GM18526 (cell line): ENCODE measurements around the gene ATF6.

Source experiments
- POLR2A ChIP-seq: IDR thresholded peaks from 3 replicates; pipeline ENCODE4 v1.6.1; 2011; ENCODE audit not compliant: insufficient read length; ENCODE audit errors: extremely low read depth

Gene ATF6

DNA sequence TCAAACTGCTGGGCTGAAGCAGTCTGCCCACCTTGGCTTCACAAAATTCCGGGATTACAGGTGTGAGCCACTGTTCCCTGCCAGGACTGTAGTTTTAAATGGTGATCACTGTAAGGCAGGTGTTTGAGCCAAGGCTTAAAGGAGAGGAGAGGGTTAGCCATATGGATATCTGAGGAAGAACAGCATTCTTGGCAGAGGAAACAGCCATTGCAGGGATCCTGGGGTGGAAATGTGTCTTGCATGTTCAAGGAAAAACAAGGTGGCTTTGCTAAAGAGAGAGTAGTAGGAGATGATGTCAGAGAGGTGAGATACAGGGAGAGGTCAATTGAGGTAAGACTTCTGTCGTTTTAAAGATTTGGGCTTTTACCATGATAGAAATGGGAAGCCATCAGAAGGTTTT is 73.5 kb downstream of the ATF6 start:
- TF ChIP-seq POLR2A = no peak

DNA sequence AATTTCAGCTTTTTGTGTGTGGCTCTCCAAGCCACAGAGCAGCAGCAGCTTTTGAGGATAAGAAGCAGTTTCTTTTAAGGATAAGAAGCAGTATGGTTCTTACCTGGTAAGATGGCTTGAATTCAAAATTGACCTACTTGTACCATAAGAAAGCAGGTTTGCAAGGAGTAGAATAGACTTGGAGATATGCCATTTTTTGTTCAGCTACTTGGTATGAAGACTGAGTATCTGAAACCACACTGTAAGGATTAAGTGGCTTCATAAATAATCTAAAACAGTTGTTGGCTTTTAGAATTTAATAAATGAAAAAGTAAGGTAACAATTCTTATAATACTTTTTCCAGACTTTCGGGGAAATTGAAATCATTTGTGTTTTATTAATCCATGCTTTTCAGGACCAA is 74.2 kb downstream of the ATF6 start:
- TF ChIP-seq POLR2A = no peak

DNA sequence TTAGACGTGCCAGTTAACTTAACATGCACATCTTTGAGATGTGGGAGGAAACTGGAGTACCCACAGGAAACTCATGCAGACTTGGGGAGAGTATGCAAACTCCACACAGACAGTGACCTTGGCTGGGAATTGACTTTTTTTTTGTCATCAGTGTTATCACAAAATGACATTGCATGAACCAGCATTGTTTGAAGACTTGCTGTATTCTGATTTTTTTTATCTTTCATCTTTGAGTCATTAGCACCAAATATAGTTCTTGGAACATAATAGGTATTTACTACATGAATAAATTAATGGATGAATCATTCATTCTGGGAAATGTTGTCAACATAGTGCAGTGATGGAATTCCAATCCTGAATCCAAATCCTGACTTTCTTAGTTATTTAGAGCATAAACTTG is 77.0 kb downstream of the ATF6 start:
- TF ChIP-seq POLR2A = no peak

DNA sequence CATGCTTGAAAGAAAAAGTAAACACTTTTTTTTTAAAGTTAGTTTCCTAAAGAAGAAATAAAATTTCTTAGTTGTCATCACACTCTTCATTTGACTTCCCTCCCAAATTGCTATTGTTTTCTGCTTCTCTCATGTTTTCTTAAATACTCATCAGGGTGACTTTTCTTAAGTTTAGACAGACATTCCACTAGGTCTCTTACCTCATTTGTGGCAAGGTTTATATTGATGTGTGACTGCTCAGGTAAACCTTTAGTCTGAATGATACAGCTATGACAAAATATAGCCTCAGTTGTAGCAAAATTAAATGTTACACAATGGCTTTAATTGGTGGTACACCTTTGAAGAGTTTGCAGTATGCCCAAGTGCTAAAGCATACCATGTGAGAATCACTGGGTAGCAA is 78.6 kb downstream of the ATF6 start:
- TF ChIP-seq POLR2A = no peak

DNA sequence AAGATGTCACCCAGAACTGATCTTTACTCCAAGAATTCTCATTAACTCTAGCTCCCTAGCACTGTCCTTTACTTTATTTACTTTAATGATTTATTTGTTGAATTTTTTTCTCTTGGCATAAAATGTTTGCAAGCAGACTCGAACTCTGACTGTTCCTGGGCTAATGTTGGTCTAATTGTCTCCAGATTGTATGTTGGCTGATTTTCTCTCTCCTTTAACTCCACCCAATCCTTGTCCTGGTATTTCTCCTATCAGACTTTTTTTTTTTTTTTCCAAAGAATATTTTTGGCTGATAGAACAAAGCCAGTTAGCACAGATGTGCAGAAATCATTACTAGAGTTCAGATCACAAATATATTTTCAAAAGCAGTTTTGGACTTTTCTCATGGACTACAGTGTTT is 82.6 kb downstream of the ATF6 start:
- no peak for TF ChIP-seq POLR2A

DNA sequence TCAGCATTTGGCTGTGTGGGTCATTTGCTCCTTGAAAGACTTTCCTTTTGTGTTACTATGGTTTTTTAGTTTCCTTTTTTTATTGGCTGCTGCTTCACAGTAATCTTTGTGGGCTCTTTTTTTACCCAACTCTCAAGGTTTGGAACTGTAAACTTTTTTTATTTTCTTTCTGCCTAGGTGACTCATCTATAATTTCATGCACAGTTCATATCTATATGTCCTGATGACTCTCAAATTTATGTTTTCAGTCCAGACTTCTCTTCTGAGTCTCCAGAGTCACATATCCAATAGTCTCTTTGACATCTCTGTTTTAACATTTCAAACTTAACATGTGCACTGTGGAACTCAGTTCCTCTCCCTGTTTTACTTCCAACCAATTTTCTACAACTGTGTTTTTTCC is 83.4 kb downstream of the ATF6 start:
- TF ChIP-seq POLR2A = no peak

DNA sequence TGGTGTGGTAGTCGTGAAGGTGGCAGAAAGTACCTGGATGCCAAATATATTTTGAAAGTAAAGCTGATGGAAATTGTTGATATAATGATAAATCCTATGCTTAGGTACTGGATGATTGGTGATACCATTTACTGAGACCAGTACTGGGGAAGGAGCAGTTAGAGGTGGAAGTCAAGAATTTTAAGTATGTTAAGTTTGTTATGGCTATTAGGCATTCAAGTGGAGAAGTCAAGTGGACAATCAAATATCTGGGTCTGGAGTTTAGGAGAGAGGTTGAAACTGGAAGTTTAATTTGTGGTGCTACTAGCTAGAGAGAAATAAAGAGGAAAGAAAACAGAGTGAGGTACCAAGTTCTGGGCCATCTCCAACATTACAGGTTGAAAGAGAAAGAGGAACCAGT is 89.1 kb downstream of the ATF6 start:
- TF ChIP-seq POLR2A = no peak

DNA sequence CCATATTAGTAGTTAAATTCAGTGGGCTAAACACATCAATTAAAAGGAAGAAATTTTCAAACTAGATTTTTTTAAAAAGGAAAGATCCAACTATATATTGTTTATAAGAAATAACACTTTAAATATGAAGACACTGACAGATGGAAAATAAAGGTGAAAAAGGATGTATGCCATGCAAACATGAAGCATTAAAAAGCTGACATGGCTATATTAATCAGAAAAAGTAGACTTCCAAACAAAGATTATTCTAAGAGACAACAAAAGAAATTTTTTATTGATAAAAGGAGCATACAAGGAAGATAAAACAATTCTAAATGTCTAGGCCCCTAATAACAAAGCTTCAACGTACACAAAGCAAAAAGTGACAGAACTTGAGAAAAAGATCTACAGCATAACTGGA is 92.2 kb downstream of the ATF6 start:
- no peak for TF ChIP-seq POLR2A

DNA sequence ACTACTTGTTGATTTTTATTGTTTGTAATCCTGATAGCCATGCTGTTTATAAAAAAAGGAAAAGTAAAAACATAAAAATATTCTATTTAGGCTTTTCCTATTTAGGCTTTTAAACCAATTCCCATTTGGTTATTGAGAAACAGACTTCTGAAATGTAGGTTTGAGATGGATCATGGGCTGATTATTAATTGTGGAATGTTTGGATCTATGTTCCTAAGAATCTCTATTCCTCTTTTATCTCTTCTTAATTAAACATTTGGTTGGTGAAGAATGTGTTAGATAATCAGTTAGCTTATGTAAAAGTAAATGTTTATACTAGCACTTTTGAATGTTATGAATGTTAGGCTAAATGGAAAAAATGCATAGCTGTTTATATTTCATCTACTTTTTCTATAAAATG is 97.4 kb downstream of the ATF6 start:
- no peak for TF ChIP-seq POLR2A

DNA sequence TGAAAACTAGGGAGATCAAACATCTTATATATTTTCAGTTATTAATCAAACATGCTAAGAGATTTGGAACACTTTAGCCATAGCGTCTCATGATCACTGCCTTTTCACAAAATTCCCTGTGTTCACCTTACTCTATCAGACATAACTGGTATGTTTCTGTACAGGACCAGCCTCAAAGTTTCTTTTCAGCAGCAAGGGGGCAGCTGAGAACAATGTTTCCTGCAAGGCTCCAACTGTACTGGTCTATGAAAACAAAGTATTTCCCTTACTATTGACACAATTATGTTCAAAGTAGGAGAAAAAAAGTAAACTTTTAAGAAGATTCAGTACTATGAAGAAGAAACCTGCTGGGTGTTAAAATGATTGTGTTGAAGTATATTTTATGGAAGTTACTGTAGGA is 98.5 kb downstream of the ATF6 start:
- TF ChIP-seq POLR2A = no peak

DNA sequence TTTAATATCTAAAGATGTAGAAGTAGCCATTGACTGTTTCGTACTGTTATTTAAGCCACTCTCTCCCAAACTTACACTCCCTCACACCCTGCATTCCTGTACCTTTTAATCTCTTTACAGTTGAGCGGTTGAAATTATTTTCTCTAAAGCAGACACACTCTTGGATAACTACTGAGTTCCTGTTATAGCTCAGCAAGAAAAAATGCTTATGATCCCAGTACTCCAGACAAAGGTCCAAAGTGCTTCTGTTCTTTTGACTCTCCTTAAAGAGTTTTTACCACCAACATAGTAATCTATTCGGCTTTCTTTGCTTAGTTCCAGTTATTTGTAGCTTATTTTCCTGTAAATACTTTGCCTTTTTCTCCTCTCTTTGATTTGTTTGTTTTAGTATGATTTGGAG is 100.1 kb downstream of the ATF6 start:
- TF ChIP-seq POLR2A = no peak

DNA sequence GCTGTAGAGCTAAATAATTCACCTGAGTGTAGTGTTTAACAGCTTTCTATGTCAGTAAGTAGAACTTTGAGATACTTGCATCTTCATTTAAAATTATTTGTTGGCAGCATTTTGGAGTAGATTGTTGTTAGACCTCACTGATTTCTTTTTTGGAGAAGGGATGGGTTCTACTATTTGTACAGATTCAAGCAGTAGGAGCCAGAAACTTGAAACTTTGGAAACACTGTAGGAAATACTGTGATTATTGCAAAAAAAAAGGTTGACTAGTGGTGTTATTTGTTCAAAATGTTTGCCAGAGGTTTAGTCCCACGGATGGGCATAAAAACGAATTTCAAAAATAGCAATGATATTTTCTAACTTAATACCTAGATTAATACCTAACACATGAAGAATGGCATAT is 102.7 kb downstream of the ATF6 start:
- no peak for TF ChIP-seq POLR2A

DNA sequence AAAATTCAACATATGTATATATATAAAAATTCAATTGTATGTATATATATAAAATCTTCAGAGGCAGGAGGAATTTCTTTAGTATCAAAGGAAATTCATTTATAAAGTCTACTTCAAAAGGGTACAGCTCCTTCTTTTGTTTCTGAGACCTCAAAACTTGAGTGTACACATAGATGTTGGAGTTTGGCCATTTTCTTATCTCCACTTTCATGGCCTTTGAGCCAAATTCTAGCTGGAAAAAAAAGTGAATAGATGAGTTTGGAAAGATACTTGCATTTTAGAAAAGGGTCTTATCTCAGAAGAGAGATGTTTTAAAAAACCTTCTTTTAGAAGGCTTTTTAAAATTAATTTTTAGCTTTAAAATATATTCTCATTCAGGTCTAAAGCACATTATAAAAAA is 103.2 kb downstream of the ATF6 start:
- no peak for TF ChIP-seq POLR2A

DNA sequence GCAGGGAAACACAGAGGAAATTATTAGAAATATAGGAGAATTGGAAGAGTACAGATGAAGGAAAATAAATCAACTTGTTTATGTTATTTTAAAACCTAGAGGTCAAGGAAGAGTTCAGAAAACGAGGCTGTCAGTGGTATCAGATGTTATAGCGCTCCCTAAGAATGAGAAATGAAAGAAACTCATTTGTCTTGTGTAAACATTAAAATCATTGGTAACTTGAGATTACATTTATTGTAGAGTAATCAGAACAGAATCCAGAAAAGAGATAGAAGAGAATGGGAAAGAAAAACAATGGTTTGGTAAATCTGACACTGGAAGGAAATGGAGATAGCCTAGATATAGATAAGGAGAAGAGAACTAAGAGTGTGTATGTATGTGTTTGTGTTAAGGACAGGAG is 106.4 kb downstream of the ATF6 start:
- no peak for TF ChIP-seq POLR2A

DNA sequence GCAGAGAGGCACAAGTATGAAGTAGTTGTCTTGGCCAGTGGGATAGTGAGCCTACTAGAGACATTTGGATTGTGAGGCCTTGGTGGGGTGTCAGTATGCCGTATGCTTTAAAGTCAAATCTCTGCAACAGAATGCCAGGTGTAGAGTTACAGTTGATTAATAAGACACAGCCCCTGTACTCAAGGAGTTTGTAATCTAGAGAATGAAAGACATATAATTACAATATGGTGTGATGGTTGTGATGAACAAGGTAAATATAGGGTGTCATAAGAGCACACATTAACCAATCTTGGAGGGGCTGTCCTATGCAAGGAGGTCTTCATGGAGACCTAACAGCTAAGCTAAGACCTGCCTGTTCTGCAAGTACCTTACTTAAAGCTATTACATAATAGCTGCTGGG is 113.1 kb downstream of the ATF6 start:
- no peak for TF ChIP-seq POLR2A

DNA sequence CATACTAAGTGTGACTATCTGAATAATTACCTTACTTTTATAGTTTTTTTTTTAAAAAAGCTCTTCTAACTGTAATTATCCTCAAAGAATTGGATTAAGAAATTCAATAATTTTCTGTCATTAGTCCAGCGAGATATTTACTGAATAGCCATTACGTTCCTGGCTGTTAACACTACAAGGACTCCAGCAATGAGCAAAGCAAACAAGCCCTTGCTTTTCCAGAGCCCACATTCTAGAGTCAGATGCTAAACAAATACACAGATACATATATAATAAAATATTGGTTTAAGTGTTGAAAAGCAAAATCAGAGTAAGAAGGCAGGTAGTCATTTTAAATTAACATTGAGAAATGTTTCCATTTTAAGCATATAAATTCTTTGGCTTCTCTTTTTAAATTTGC is 118.4 kb downstream of the ATF6 start:
- TF ChIP-seq POLR2A = no peak

DNA sequence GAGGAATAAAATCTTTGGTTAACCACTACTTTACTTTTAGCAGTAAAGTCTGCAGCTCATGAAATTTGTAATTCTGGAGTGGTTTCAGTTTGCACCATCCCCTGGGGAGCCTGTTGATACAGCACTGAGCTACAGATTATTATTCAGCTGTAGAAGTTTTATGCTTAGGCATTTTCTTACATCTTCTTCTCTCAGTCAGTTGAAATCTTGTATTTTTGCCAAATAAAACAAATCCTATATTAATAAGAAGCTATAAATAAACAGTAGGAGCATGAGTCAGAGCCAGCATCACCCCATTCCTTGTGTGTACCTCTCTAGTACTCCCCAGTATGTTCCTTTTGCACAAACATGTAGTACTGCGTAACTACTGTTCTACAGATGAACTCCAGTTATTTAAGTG is 118.9 kb downstream of the ATF6 start:
- TF ChIP-seq POLR2A = no peak

DNA sequence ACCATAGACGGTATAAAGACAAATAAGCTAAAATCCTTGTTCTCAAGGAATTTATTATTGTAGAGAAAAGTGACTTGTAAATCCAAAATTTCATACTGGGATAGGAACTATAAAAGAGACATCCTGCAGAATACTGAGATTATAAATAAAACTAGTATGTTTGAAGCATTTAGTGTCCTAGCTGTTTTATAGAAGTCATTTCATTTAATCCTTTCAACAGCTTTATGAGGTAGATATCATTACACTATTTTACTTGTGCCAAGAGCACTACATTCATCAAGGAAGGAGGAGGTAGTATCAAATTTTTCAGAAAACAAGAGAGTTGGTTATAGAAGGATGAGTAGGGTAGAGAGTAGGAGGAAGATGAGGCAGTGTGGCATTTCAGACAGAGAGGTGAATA is 119.6 kb downstream of the ATF6 start:
- TF ChIP-seq POLR2A = no peak
